GM12878 (cell line): ENCODE results near the gene ARHGEF35. TPM values are rescaled to one million over a fixed set of nuclear protein-coding genes. Genes with fewer than 3 reads are reported as not detected.

Experiments
- ATAC-seq: fragments of 200-7000 bp; cut with Tn5 transposase; 3 replicates; pipeline ENCODE4 v1.9.1; 2020; ENCODE audit warnings: mild to moderate bottlenecking, moderate library complexity
- BruUV-seq: library from RNA; stranded (reverse); fragments of 400-500 nt; replicated peaks from 2 replicates; lab custom pipeline; 2021; lab: Mats Ljungman, UMichigan
- CTCF ChIA-PET: fragments of 300-600 bp; sonication (Branson Sonifier 250); formaldehyde crosslinking; extraction: SDS; loops from one replicate; lab custom pipeline; 2021; ENCODE audit warnings: inconsistent platforms; lab: Yijun Ruan, JAX
- POLR2A ChIA-PET: fragments of 350-600 bp; formaldehyde crosslinking; extraction: SDS; loops from one replicate; lab custom pipeline; 2021; ENCODE audit warnings: inconsistent platforms; lab: Charles Lee
- RAD21 ChIA-PET: fragments of 300-600 bp; sonication (Branson Sonifier 250); formaldehyde crosslinking; loops from one replicate; lab custom pipeline; 2023; ENCODE audit warnings: antibody characterized with exemption; ENCODE audit not compliant: unreplicated experiment; lab: Charles Lee
- SMC1A ChIA-PET: fragments of 300-600 bp; sonication (Branson Sonifier 250); formaldehyde crosslinking; loops from one replicate; lab custom pipeline; 2023; ENCODE audit not compliant: unreplicated experiment, uncharacterized antibody; lab: Charles Lee
- DNase-seq: peaks from one replicate; pipeline ENCODE4 v3.0.0-alpha.2; 2011; ENCODE audit warnings: low read depth, low spot score
- FAIRE-seq: peaks from 3 replicates; lab custom pipeline; 2011; peaks lifted over from hg19 to GRCh38; lab: Jason Lieb, UNC
- H2AFZ ChIP-seq: 2 replicates; pipeline ENCODE4 v1.6.0; 2011; ENCODE audit warnings: low read depth, low read length, control low read depth; ENCODE audit not compliant: control insufficient read depth
- H3K27ac ChIP-seq: 2 replicates; pipeline ENCODE4 v1.5.1; 2011; ENCODE audit warnings: control low read depth; ENCODE audit not compliant: control insufficient read depth, insufficient read depth
- H3K27me3 ChIP-seq, 2 experiments: replicated peaks in 1 of 2; 2 replicates each; pipeline versions ENCODE4 v1.6.0 to v1.6.1; 2011; ENCODE audit warnings: low read length in 1 of 2; ENCODE audit not compliant: control insufficient read depth in 2 of 2, insufficient read depth in 2 of 2
- H3K36me3 ChIP-seq, 2 experiments: 2 replicates each; pipeline ENCODE4 v1.5.1; 2011; ENCODE audit warnings: low read length in 1 of 2; ENCODE audit not compliant: control insufficient read depth in 2 of 2, insufficient read depth in 2 of 2
- H3K4me1 ChIP-seq: 2 replicates; pipeline ENCODE4 v1.6.1; 2011; ENCODE audit warnings: mild to moderate bottlenecking, low read length, moderate library complexity, mixed read lengths; ENCODE audit not compliant: control insufficient read depth, insufficient read depth
- H3K4me2 ChIP-seq: 2 replicates; pipeline ENCODE4 v1.6.0; 2011; ENCODE audit warnings: control low read depth; ENCODE audit not compliant: control insufficient read depth, insufficient read depth
- H3K4me3 ChIP-seq: fragments of 200-600 bp; sonication (generic); 2 replicates; pipeline ENCODE4 v1.5.1; 2016
- H3K79me2 ChIP-seq: 2 replicates; pipeline ENCODE4 v1.6.0; 2011; ENCODE audit warnings: low read length; ENCODE audit not compliant: control insufficient read depth, insufficient read depth
- H3K9ac ChIP-seq: 2 replicates; pipeline ENCODE4 v1.8.0; 2011; ENCODE audit warnings: low read length, control low read depth, mixed read lengths; ENCODE audit not compliant: control insufficient read depth, insufficient read depth
- H3K9me3 ChIP-seq: replicated peaks from 3 replicates; pipeline ENCODE4 v1.5.1; 2011; ENCODE audit warnings: mild to moderate bottlenecking, low read length; ENCODE audit not compliant: control insufficient read depth, insufficient read depth
- H4K20me1 ChIP-seq: 2 replicates; pipeline ENCODE4 v1.6.0; 2011; ENCODE audit not compliant: control insufficient read depth, insufficient read depth
- BCL11A ChIP-seq: IDR thresholded peaks from 2 replicates; pipeline ENCODE4 v1.6.1; 2011; ENCODE audit warnings: low read depth, low read length
- BCL3 ChIP-seq: IDR thresholded peaks from 2 replicates; pipeline ENCODE4 v1.6.1; 2011; ENCODE audit warnings: borderline replicate concordance, low read depth, mild to moderate bottlenecking, moderate library complexity, low read length; ENCODE audit not compliant: insufficient read depth, poor library complexity, severe bottlenecking
- BMI1 ChIP-seq: fragments of 450-650 bp; IDR thresholded peaks from 2 replicates; pipeline ENCODE4 v1.6.1; 2016; ENCODE audit warnings: mild to moderate bottlenecking, moderate library complexity, borderline replicate concordance
- CREB1 ChIP-seq: IDR thresholded peaks from 2 replicates; pipeline ENCODE4 v1.6.1; 2012; ENCODE audit warnings: low read depth, mild to moderate bottlenecking, inconsistent platforms
- CTCF ChIP-seq, 3 experiments: IDR thresholded peaks in 2 of 3; conservative IDR thresholded peaks in 1 of 3; 2 replicates each; pipeline ENCODE4 v1.5.1; 2011; ENCODE audit warnings: low read depth in 3 of 3, low read length in 3 of 3, mild to moderate bottlenecking in 3 of 3, control low read depth in 2 of 3, moderate library complexity in 2 of 3, inconsistent platforms in 1 of 3, mixed read lengths in 1 of 3; ENCODE audit not compliant: control insufficient read depth in 2 of 3, insufficient read depth in 1 of 3; ENCODE audit errors: extremely low read depth in 1 of 3
- ESRRA ChIP-seq: IDR thresholded peaks from 2 replicates; pipeline ENCODE4 v1.6.1; 2012; ENCODE audit warnings: mild to moderate bottlenecking, low read length, improper control_type of control experiment
- FOXK2 ChIP-seq: fragments of 450-650 bp; IDR thresholded peaks from 2 replicates; pipeline ENCODE4 v1.6.1; 2017; ENCODE audit warnings: mild to moderate bottlenecking, moderate library complexity
- MXI1 ChIP-seq: fragments of 150-350 bp; IDR thresholded peaks from 2 replicates; pipeline ENCODE4 v1.6.1; 2011; ENCODE audit warnings: low read depth, mild to moderate bottlenecking, inconsistent platforms, low read length, improper control_type of control experiment
- NFYA ChIP-seq: IDR thresholded peaks from 2 replicates; pipeline ENCODE4 v1.6.1; 2011; ENCODE audit warnings: low read depth, mild to moderate bottlenecking, low read length, improper control_type of control experiment, borderline replicate concordance
- PAX5 ChIP-seq: IDR thresholded peaks from 2 replicates; pipeline ENCODE4 v1.6.1; 2011; ENCODE audit warnings: low read depth, low read length, borderline replicate concordance
- PRDM15 ChIP-seq: fragments of 450-650 bp; formaldehyde crosslinking; IDR thresholded peaks from 2 replicates; pipeline ENCODE4 v1.4.0; 2020; ENCODE audit warnings: mild to moderate bottlenecking, moderate library complexity
- RFX5 ChIP-seq: IDR thresholded peaks from 2 replicates; pipeline ENCODE4 v1.6.1; 2011; ENCODE audit warnings: low read depth, low read length, improper control_type of control experiment
- SMC3 ChIP-seq: IDR thresholded peaks from 2 replicates; pipeline ENCODE4 v1.6.1; 2011; ENCODE audit warnings: low read length, improper control_type of control experiment, borderline replicate concordance
- WRNIP1 ChIP-seq: IDR thresholded peaks from 2 replicates; pipeline ENCODE4 v1.6.1; 2011; ENCODE audit warnings: low read depth, low read length, improper control_type of control experiment, borderline replicate concordance
- YBX1 ChIP-seq: fragments of 450-650 bp; IDR thresholded peaks from 2 replicates; pipeline ENCODE4 v1.6.1; 2016; ENCODE audit warnings: antibody characterized with exemption
- ZNF384 ChIP-seq: IDR thresholded peaks from 2 replicates; pipeline ENCODE4 v1.6.1; 2012; ENCODE audit warnings: low read depth, mild to moderate bottlenecking, low read length, improper control_type of control experiment, borderline replicate concordance
- WGBS: methylation state at CpG from one replicate; pipeline ENCODE4 v1.1.6; 2016; ENCODE audit warnings: low lambda C conversion rate; ENCODE audit not compliant: insufficient replicate concordance, insufficient coverage; ENCODE audit errors: missing lambda C conversion rate; 5-methylcytosine and 5-hydroxymethylcytosine counted together
- in situ Hi-C: fragments of 300-500 bp; cut with MboI; formaldehyde crosslinking; loops from 9 replicates; pipeline ENCODE4 v1.14.3; 2018; ENCODE audit warnings: mixed read lengths
- intact Hi-C: fragments of 100-400 bp; cut with micrococcal nuclease; formaldehyde crosslinking; loops from one replicate; pipeline ENCODE4 v1.14.2; 2022; ENCODE audit not compliant: unreplicated experiment
- polyA plus RNA-seq, 11 experiments: library from polyadenylated mRNA; depleted of rRNA in 4 of 11; unstranded in 6 of 11; stranded (reverse) in 5 of 11; fragments of >200 nt; fragmentation: Nextera tagmentation in 4 of 11; fragmentation: Illumina TruSeq in 1 of 11; extraction: Ambion mirVana in 4 of 11; extraction: Trizol in 1 of 11; gene quantifications; 1 replicate in 1 of 11; 2 replicates in 10 of 11; pipeline versions ENCODE4 v1.2.1 to v1.2.3, GENCODE V29; 2011 to 2016; ENCODE audit warnings: inconsistent platforms in 2 of 11, missing spikeins in 2 of 11, low read depth in 1 of 11
- total RNA-seq, 4 experiments: library from RNA; depleted of rRNA in 3 of 4; stranded (reverse); fragments of >200 nt in 3 of 4; fragmentation: Illumina TruSeq in 1 of 4; extraction: Trizol in 1 of 4; gene quantifications; 2 replicates each; pipeline versions ENCODE4 v1.2.1 to v1.2.3, GENCODE V29; 2013 to 2021

Gene ARHGEF35
- total and polyA plus RNA-seq, 10 of the 15 experiments (the other 5 are each of a cell fraction or from before 2014, with no cell fraction given) = 0.39 to 9.2 (median 4.7) TPM

GRCh38 chr7:144164784-144165183 is 30.8 kb downstream of the ARHGEF35 start:
- in situ Hi-C loops = no loop called here
- TF ChIP-seq BCL11A (no peak), PRDM15 (no peak), RFX5 (no peak), WRNIP1 (no peak), YBX1 (no peak), CREB1 (no peak), ESRRA (no peak), BMI1 (no peak), FOXK2 (no peak), PAX5 (no peak), NFYA (no peak), BCL3 (no peak), MXI1 (no peak), ZNF384 (no peak), CTCF (IDR thresholded peaks at IDR 0.05 in 2 of 3, conservative IDR thresholded peaks at IDR 0.05 in 1 of 3; ENCODE audit: control insufficient read depth in 2 of 3, extremely low read depth in 1 of 3, insufficient read depth in 1 of 3, low read depth in 3 of 3, low read length in 3 of 3) (no peak), SMC3 (no peak)

More at GRCh38 chr7:144164784-144165183, 30.8 kb downstream of the ARHGEF35 start:
- intact Hi-C loops = no loop called here
- H3K4me1 ChIP-seq = no peaks in the 10 kb centered on the region
- no peak overlapping the region for H2AFZ ChIP-seq
- ChIA-PET RAD21 (no interaction called here), POLR2A (no interaction called here), SMC1A (no interaction called here), CTCF (no interaction called here)
- no peak overlapping the region for H3K4me2 ChIP-seq
- H3K4me3 ChIP-seq = no peak overlapping the region
- H4K20me1 ChIP-seq = no peaks in the 10 kb centered on the region
- no peaks in the 10 kb centered on the region for H3K36me3 ChIP-seq
- H3K9ac ChIP-seq = no peak overlapping the region
- no peak for FAIRE-seq
- no peak for ATAC-seq
- H3K27me3 ChIP-seq = no peaks in the 10 kb centered on the region
- H3K79me2 ChIP-seq = no peaks in the 10 kb centered on the region
- 46% methylated on average over 2 of the region's 2 CpGs for WGBS
- H3K9me3 ChIP-seq = no peaks in the 10 kb centered on the region; the same call in 2 of the 3 replicates
- no peak for DNase-seq
- no peak overlapping the region for H3K27ac ChIP-seq
- no TSS peak for BruUV-seq
